NCI-H146 (cell line): ENCODE data around the gene CPEB4.

ENCODE experiments used
- DNase-seq: peaks from one replicate; lab custom pipeline; 2025; lab: John Stamatoyannopoulos, UW

Gene CPEB4

DNA sequence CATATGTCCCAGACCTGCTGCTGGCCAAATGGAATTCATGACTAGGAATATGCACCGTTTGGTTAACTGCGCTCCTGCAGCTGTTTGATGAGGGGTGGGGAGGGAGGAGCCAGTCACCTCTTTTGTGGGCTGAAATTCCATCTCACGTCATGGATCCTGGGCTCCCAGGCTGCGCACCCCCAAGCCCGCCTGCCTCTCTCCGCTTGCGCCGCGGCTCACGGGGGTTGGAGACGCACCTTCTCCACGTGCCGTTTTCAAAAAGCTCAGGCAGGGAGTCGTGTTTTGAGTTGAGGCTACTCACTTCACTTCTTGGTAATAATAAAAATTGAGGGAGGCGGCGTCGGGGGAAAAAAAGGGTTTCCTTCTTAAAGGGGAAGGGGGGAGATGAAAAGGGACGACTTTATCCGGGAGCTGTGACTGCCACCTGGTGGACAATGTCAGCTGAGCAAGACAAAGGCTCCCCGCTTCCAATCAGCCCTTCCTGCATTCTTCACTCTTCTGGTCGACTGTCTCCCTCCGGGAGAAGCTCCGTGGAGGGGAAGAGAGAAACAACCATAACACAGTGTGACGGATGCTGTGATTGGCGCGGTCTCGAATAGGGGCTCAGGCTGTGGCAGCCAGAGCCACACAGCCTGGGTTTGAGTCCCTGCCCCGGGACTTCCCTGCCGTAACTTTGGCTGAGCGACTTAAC lies 84.9 kb downstream of the CPEB4 start:
- peak; percentile 70 for DNase-seq

- peak; percentile 43 for DNase-seq
Observed at GRCh38 chr5:173973616-173973969, 85.4 kb downstream of the CPEB4 start.

DNA sequence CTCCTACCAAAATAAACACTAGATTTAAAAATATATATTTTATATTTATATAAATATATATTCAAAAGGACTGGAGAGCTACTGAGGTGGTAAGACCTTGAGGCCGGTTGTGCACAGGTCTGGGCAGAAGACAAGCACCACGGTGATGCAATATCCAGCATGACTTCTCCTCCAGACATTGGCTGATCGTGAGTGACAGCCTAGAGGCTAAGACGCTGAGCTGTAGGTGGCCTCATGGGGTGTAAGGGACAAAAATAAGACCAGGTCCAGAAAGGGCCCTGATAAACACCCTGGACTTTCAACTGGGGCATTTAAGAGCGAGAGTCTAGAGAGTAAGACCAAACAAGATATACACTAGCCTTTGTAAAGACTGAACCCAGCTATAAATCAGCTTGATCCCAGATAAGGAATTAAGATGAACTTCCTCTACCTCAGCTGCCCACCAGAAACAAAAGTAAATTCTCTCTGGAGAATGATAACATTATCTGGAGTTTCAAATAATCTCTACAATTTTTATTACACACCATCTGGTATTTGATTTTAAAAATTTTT lies 86.6 kb downstream of the CPEB4 start:
- DNase-seq: no peak

DNA sequence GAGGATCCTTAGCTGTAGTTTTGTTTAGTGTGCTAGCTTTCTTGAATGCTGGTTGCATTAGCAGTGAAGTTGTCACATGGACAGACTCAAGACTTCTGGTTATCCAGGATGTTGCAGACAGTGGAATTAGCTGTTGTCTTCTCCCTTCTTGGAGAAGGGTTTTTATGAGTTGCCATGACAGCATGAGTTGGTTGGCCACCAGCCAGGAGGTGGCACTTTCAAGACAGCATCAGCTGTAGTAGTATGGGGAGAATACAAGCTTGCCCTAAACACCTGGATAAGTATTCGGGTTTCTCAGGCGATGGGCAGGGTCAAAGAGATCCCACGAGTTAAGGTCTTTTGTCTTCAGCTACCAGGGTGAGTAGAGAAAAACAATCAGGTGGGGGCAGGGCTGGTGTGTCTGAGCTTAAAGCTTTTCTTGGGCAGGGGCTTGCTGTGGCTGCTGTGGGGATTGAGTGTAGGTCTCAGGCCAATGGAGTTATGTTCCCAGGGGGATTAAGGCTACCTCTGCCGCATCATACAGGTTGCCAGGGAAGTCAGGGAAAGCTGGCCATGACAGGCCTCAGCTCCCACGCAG lies 93.1 kb downstream of the CPEB4 start:
- DNase-seq: no peak

DNA sequence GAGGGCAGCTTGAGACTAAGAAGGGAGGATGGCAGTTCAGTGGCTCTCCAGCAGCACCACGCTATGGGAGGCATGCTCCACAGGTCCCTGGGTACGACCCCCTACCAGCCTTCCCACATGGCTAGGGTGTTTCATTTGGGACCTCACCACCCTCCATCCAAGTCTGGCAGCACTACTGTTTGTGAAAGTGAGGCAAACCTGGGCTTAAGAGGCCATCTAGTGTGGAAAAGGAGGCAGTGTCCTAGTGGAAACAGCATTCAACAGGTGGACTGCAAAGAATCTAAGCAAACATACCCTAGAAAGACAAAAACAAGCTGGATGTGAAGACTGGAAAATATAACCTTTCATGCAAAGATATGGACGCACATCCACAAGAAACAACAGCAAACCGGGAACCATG lies 96.1 kb downstream of the CPEB4 start:
- DNase-seq: peak; percentile 3

DNA sequence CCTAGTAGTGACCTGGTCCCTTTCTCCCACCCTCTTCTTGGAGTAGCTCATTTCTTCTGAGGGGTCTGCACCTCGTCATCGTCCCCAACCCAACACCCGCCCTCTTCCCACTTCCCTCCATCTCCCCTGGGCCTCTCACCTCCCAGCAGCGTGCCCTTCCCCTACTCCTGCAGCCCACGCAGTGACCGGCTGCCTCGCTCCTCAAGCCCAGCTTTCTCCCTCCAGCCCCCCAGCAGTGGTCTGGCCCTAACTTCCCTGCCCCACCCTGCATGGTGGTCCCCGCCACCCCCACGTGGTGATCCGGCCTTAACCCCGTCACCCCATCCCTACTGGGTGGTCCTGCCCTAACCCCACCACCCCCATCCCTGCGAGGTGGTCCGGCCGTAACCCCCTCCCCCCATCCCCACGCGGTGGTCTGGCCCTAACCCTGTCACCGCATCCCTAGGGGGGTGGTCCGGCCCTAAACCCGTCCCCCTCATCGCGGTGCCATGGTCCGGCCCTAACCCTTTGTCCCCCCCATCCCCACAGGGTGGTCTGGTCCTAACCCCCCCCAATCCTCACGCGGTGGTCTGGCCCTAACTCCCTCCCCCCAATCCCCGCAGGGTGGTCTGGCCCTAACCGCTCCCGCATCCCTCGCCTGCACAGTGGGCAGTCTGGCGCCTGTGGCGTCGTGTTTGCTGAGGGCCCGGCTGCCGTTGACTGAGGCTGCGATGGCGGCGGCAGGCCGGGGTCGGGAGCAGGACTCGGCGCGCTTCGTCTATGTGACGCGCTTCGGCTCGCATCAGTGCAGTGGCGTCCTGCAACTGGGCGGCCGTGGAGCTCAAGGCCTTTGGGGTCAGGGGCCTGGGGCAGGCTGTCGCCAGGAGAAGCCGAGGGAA lies 100.6 kb downstream of the CPEB4 start, which contains the start of gene C5orf47:
C5orf47 (plus strand) TSS at position 617 of the 878 bp plus-strand sequence; CDS start at position 711, 94 bp downstream.
- DNase-seq: no peak

- no peak for DNase-seq
Observed at GRCh38 chr5:173989432-173990082, 101.4 kb downstream of the CPEB4 start.

DNA sequence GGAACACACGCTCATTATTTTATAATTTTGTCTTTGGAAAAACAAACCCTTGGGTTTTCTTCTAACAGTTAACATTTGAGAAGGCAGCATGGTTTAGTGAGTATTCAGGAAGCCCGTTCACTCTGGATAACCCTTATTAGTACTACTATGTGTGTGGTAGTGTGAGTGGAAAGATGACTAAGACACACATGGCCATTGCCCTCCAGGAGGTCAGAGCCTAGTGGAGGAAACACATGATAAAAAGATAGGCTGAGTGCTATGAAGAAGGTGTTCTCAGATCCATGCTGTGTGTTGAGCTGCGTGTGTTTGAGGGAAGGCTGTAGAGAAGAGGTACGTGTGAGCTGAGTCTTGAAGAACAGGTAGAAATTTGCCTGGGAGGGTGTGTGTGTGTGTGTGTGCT lies 109.2 kb downstream of the CPEB4 start:
- no peak for DNase-seq

DNA sequence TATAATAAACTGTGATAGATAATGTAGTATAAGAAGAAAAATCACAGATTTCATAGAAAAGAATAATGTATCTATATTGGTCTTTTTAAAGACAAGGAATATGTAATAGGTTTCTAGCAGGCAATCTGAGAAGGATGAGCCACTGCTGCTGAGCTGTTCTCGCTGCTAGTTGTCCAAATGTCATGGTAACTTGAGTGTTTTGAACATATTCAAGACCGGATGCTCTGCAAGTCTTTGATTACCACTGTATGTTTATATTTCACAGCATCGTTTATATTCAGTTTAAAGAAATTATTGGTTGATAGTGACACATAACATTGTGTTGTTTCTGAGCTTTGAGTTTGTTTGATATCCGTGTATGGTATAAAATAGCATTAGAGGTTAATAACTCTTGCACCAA lies 110.4 kb downstream of the CPEB4 start:
- DNase-seq: no peak

GRCh38 chr5:174000076-174000475 lies 111.9 kb downstream of the CPEB4 start:
- no peak for DNase-seq

DNA sequence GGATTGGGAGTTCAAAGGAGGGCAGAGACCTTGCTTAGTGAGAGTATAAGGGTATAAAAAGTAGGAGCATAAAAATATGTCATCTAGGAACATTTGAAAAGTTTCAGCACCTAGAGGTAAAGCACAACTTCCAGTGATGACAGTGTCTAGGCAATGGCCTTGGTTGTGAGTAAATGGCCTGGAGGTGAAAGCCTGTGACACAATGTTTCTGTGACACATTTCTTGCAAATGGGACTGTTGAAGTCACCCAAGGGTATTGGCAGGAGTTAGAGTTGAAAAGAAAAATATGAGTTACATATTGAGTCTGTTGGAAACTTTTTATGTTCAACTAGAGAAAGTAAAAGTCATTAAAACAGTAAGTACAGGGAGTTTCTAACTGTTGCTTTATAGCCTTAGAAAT lies 115.6 kb downstream of the CPEB4 start:
- no peak for DNase-seq

- DNase-seq: no peak
Observed at GRCh38 chr5:174008922-174009321, 120.8 kb downstream of the CPEB4 start.

GRCh38 chr5:174010365-174010764 lies 122.2 kb downstream of the CPEB4 start:
- no peak for DNase-seq

- DNase-seq: no peak
Observed at GRCh38 chr5:174011441-174011840, 123.3 kb downstream of the CPEB4 start.
